HG03354 (cell line): ENCODE measurements around the gene TIE1.

Source experiments
- ATAC-seq: cut with Tn5 transposase; IDR thresholded peaks from one replicate; pipeline ENCODE4 v1.9.1; 2021; ENCODE audit warnings: mild to moderate bottlenecking; ENCODE audit not compliant: unreplicated experiment, poor library complexity, severe bottlenecking

The TIE1 gene

GRCh38 chr1:43325381-43325780 lies 24.6 kb downstream of the TIE1 start:
- ATAC-seq, result no peak

- no peak for ATAC-seq
Measured at GRCh38 chr1:43327549-43328292, 26.9 kb downstream of the TIE1 start.

- ATAC-seq, result no peak
Measured at GRCh38 chr1:43329995-43330751, 29.4 kb downstream of the TIE1 start.

GRCh38 chr1:43331688-43332087 lies 30.9 kb downstream of the TIE1 start:
- no peak for ATAC-seq

- ATAC-seq, result no peak
Measured at GRCh38 chr1:43334453-43335205, 33.8 kb downstream of the TIE1 start.

- no peak for ATAC-seq
Measured at GRCh38 chr1:43337588-43337987, 36.8 kb downstream of the TIE1 start, which contains the start of gene MPL. Gene MPL, plus strand, starts transcription at chr1:43337818. Its CDS starts 31 bp downstream, at chr1:43337849.

- no peak for ATAC-seq
Measured at GRCh38 chr1:43338001-43338400, 37.2 kb downstream of the TIE1 start.

GRCh38 chr1:43339584-43340232 lies 38.9 kb downstream of the TIE1 start:
- no peak for ATAC-seq

- no peak for ATAC-seq
Measured at GRCh38 chr1:43340559-43340958, 39.8 kb downstream of the TIE1 start.

GRCh38 chr1:43344267-43344850 lies 43.6 kb downstream of the TIE1 start:
- no peak for ATAC-seq

GRCh38 chr1:43345120-43345519 lies 44.3 kb downstream of the TIE1 start:
- ATAC-seq, result no peak

GRCh38 chr1:43346636-43347035 lies 45.9 kb downstream of the TIE1 start:
- ATAC-seq, result no peak

GRCh38 chr1:43348343-43348808 lies 47.6 kb downstream of the TIE1 start:
- ATAC-seq, result no peak

- ATAC-seq, result no peak
Measured at GRCh38 chr1:43348809-43349593, 48.2 kb downstream of the TIE1 start.

GRCh38 chr1:43349594-43350306 lies 49.0 kb downstream of the TIE1 start:
- no peak for ATAC-seq

GRCh38 chr1:43350976-43351375 lies 50.2 kb downstream of the TIE1 start:
- no peak for ATAC-seq

- no peak for ATAC-seq
Measured at GRCh38 chr1:43351421-43352350, 50.9 kb downstream of the TIE1 start.
